HEK293T (cell line): ENCODE measurements around the gene PIGU.

Source experiments
- CTCF ChIA-PET: fragments of 350-600 bp; formaldehyde crosslinking; extraction: SDS; loops from one replicate; lab custom pipeline; 2021; ENCODE audit warnings: antibody characterized with exemption, inconsistent platforms; lab: Yijun Ruan, JAX
- POLR2A ChIA-PET: fragments of 350-600 bp; formaldehyde crosslinking; extraction: SDS; loops from one replicate; lab custom pipeline; 2020; ENCODE audit warnings: antibody characterized with exemption, inconsistent platforms; lab: Yijun Ruan, JAX
- DNase-seq: peaks from one replicate; pipeline ENCODE4 v3.0.0; 2012; ENCODE audit warnings: mixed read lengths; ENCODE audit errors: extremely low spot score
- ARNT ChIP-seq: fragments of 450-650 bp; IDR thresholded peaks from 2 replicates; pipeline ENCODE4 v1.6.1; 2017; ENCODE audit warnings: mild to moderate bottlenecking
- BHLHE40 ChIP-seq: fragments of 450-650 bp; IDR thresholded peaks from 2 replicates; pipeline ENCODE4 v1.6.1; 2016; ENCODE audit warnings: mild to moderate bottlenecking, moderate library complexity, borderline replicate concordance
- CTBP1 ChIP-seq: fragments of 450-650 bp; IDR thresholded peaks from 2 replicates; pipeline ENCODE4 v1.6.1; 2016; ENCODE audit warnings: borderline replicate concordance
- ELF4 ChIP-seq: fragments of 450-650 bp; IDR thresholded peaks from 2 replicates; pipeline ENCODE4 v1.6.1; 2017; ENCODE audit warnings: antibody characterized with exemption
- FOXA1 ChIP-seq: fragments of 450-650 bp; IDR thresholded peaks from 2 replicates; pipeline ENCODE4 v1.6.1; 2016; ENCODE audit warnings: mild to moderate bottlenecking
- FOXK2 ChIP-seq: fragments of 450-650 bp; IDR thresholded peaks from 2 replicates; pipeline ENCODE4 v1.6.1; 2016; ENCODE audit warnings: mild to moderate bottlenecking
- FOXM1 ChIP-seq: fragments of 450-650 bp; IDR thresholded peaks from 2 replicates; pipeline ENCODE4 v1.6.1; 2017; ENCODE audit warnings: mild to moderate bottlenecking, borderline replicate concordance
- HDGF ChIP-seq: fragments of 450-650 bp; IDR thresholded peaks from 2 replicates; pipeline ENCODE4 v1.6.1; 2017; ENCODE audit warnings: antibody characterized with exemption, borderline replicate concordance
- L3MBTL2 ChIP-seq: fragments of 450-650 bp; conservative IDR thresholded peaks from 2 replicates; pipeline ENCODE4 v1.6.1; 2016; ENCODE audit warnings: mild to moderate bottlenecking
- LEF1 ChIP-seq: fragments of 450-650 bp; IDR thresholded peaks from 2 replicates; pipeline ENCODE4 v1.6.1; 2017; ENCODE audit warnings: mild to moderate bottlenecking, borderline replicate concordance
- NFRKB ChIP-seq: fragments of 450-650 bp; IDR thresholded peaks from 2 replicates; pipeline ENCODE4 v1.6.1; 2016; ENCODE audit warnings: mild to moderate bottlenecking, moderate library complexity
- PKNOX1 ChIP-seq: fragments of 450-650 bp; IDR thresholded peaks from 2 replicates; pipeline ENCODE4 v1.6.1; 2016
- SP1 ChIP-seq: fragments of 450-650 bp; IDR thresholded peaks from 2 replicates; pipeline ENCODE4 v1.6.1; 2017
- SUZ12 ChIP-seq: fragments of 450-650 bp; IDR thresholded peaks from 2 replicates; pipeline ENCODE4 v1.6.1; 2016; ENCODE audit warnings: mild to moderate bottlenecking
- TARDBP ChIP-seq: fragments of 450-650 bp; IDR thresholded peaks from 2 replicates; pipeline ENCODE4 v1.6.1; 2016
- ZNF384 ChIP-seq: fragments of 450-650 bp; IDR thresholded peaks from 2 replicates; pipeline ENCODE4 v1.6.1; 2016

PIGU gene

GRCh38 chr20:34706912-34707784, 30.3 kb upstream of the PIGU start:
- DNase-seq, result no peak
- ChIA-PET POLR2A (no interaction called here), CTCF (interaction anchor here (1.0 to 3.5 kb wide), 4 partner anchors 134 to 170 kb away, joined by 4 to 15 read pairs (median 6); no protein-coding TSS in a partner anchor)
- TF ChIP-seq FOXM1 (no peak), CTBP1 (no peak), NFRKB (no peak)

DNA sequence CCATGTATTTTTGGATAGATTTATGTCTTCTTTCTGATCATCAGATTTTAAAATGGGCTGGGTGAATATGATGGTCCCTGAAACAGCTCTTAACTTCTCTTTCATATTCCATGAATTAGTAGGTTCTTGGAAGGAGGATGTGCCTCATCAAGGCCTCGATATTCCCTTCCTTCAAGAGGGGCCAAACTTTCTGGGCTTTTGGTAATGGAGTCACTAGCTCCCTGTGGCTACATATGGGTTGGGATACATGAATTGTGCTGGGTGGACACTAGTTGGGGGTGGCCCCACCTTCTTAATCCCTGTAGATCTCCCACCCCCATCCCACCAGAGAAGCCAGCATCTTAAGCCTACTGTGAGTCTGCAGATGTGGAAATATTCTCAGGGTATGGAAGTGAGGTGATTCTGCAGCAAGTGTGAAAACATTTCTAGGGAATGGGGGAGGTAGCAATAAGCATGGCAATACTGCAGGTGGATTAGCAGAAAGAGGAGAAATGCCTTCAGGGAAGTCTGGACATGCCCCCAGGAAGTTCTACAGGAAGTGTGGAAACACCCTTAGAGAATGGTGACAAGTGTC, 29.5 kb upstream of the PIGU start:
- ChIA-PET CTCF (interaction anchor here (2.0 to 3.5 kb wide), 2 partner anchors 140 to 170 kb away, joined by 7 to 15 read pairs; no protein-coding TSS in a partner anchor), POLR2A (interaction anchor here (1.4 kb wide), 1 partner anchor 30 kb away, joined by 5 read pairs; the partner anchor contains the start of gene PIGU)
- no peak for DNase-seq
- no peak for TF ChIP-seq ARNT
- TF ChIP-seq NFRKB, result no peak
- no peak for TF ChIP-seq HDGF
- TF ChIP-seq BHLHE40, result no peak
- TF ChIP-seq FOXK2, result no peak
- TF ChIP-seq TARDBP, result no peak
- no peak for TF ChIP-seq FOXM1
- no peak for TF ChIP-seq LEF1
- TF ChIP-seq ZNF384, result no peak
- TF ChIP-seq SUZ12, result no peak
- TF ChIP-seq ELF4, result no peak

GRCh38 chr20:34705397-34706301, 28.8 kb upstream of the PIGU start:
- CTCF ChIA-PET, result interaction anchor here (3.5 kb wide), 1 partner anchor 169 kb away, joined by 15 read pairs; no protein-coding TSS in a partner anchor
- no peak for TF ChIP-seq PKNOX1
- POLR2A ChIA-PET, result interaction anchor here (1.0 to 1.4 kb wide), 2 partner anchors 17 to 29 kb away, joined by 3 to 5 read pairs; partner anchors contain the start of gene PIGU
- DNase-seq, result no peak

DNA sequence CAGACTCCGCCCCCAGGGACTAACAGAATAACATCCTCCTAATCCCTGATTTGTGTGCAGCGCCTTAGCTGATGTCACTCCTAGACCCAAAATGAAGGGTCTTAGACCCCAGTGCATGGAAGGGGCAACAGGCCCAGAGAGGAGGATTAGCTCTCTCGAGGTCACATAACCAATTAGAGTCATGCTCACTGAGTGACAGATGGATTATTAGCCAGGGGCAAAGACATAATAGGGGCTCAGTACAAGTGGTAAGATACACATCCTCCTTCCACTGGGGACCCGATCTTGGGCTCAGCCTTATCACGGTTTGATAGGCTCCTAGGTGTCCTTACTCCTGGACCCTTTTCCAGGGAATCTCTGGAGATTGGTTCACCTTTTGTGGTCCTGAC, 28.1 kb upstream of the PIGU start:
- ChIA-PET CTCF (interaction anchor here (3.5 kb wide), 1 partner anchor 168 kb away, joined by 15 read pairs; no protein-coding TSS in a partner anchor), POLR2A (interaction anchor here (1.0 to 1.4 kb wide), 2 partner anchors 16 to 28 kb away, joined by 3 to 5 read pairs; partner anchors contain the start of gene PIGU)
- TF ChIP-seq ZNF384 (no peak), ELF4 (no peak), PKNOX1 (0 out of 2 replicates have a peak, but pooled peaks have one; percentile 36), L3MBTL2 (no peak)
- DNase-seq, result no peak

DNA sequence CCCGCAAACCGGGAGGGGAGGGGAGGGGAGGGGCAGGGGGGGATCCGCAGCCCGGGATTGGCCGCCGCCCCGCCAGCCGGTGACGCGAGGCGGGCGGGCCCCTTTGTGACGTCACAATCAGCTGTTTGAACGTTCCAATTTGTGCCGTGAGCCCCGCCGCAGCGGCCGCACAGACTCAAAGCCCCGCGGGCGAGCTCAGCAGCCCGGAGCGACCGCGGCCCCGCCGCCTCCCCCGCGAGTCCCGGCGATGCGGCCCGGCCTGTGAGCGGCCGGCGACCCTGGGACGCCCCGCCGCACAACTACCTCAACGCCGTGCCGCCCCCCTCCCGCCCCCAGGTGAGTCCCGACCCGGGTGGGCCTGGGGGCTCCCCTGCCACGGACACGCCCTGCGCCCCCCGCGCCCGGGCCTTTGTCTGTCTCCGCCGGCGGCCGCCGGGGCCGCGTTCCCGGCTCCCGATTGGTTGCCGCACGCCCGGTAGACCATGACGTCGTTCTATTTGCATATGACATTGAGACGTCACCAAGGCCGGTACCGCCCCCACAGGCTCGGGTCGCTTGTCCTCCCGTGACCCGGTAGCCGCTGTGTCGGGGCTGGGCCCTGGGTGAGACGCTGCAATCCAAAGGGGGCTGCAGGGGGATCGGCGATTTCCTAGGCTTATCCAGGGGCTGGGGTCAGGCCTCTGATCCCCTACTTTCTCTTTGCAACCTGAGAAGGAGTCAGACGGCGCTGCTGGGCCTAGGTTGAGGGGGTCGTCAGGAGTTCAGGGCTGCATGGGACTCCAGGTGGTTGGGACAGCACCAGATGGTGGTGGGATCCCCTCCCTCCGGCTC, 27.5 kb upstream of the PIGU start, which contains the start of gene TP53INP2:
TSS of gene TP53INP2 (plus strand) at position 168 of the 831 bp plus-strand sequence. CDS start 4,396 bp downstream, outside the sequence.
- CTCF ChIA-PET, result no interaction called here

More for the DNA sequence above, 27.5 kb upstream of the PIGU start, which contains the start of gene TP53INP2:
- TF ChIP-seq SP1 (no peak), NFRKB (no peak), FOXM1 (peak; percentile 24; the same call in 1 of the 2 replicates), CTBP1 (no peak), FOXK2 (no peak), TARDBP (no peak), FOXA1 (no peak), ELF4 (no peak), SUZ12 (no peak), LEF1 (peak; percentile 64; the same call in 1 of the 2 replicates), L3MBTL2 (no peak), HDGF (no peak)
- peak; percentile 85 for DNase-seq
- POLR2A ChIA-PET, result interaction anchor here (0.7 to 1.4 kb wide), 5 partner anchors 14 to 121 kb away, joined by 3 to 5 read pairs (median 3); partner anchors contain the start of genes NCOA6 and PIGU
